T-helper 1 cell (primary cell): ENCODE data around the gene PIEZO2.
"Not testable (repeated sequence)": the region's sequence is repeated elsewhere in the genome, so short reads cannot be mapped to it uniquely, and the experiment has no call there.

Experiments used
- DNase-seq, 5 donors: peaks; one replicate each; pipeline ENCODE4 v3.0.0-alpha.2; 2012 to 2020

The PIEZO2 gene

GRCh38 chr18:10890022-10890421 is 259.3 kb downstream of the PIEZO2 start:
- no peak for DNase-seq

- no peak for DNase-seq
Measured at GRCh38 chr18:10878703-10879102, 270.7 kb downstream of the PIEZO2 start.

GRCh38 chr18:10877987-10878386 is 271.4 kb downstream of the PIEZO2 start:
- DNase-seq, result no peak

GRCh38 chr18:10875811-10876210 is 273.6 kb downstream of the PIEZO2 start:
- DNase-seq, result no peak

- DNase-seq, result no peak
Measured at GRCh38 chr18:10872304-10872703, 277.1 kb downstream of the PIEZO2 start.

GRCh38 chr18:10864722-10865121 is 284.6 kb downstream of the PIEZO2 start:
- no peak for DNase-seq

GRCh38 chr18:10863026-10863425 is 286.3 kb downstream of the PIEZO2 start:
- no peak for DNase-seq

GRCh38 chr18:10860928-10861327 is 288.4 kb downstream of the PIEZO2 start:
- DNase-seq, result no peak

- DNase-seq, result no peak
Measured at GRCh38 chr18:10860382-10860781, 289.0 kb downstream of the PIEZO2 start.

GRCh38 chr18:10858477-10858876 is 290.9 kb downstream of the PIEZO2 start:
- no peak for DNase-seq

GRCh38 chr18:10856132-10856531 is 293.2 kb downstream of the PIEZO2 start:
- no peak for DNase-seq

- no peak for DNase-seq
Measured at GRCh38 chr18:10852385-10853303, 296.7 kb downstream of the PIEZO2 start.

- peak in 1 of 5 donors; percentile 13 for DNase-seq
Measured at GRCh38 chr18:10851824-10852319, 297.5 kb downstream of the PIEZO2 start.

GRCh38 chr18:10850840-10851239 is 298.5 kb downstream of the PIEZO2 start:
- no peak for DNase-seq

GRCh38 chr18:10850216-10850615 is 299.2 kb downstream of the PIEZO2 start:
- DNase-seq, result no peak

GRCh38 chr18:10847907-10848306 is 301.5 kb downstream of the PIEZO2 start:
- DNase-seq, result no peak

GRCh38 chr18:10847408-10847790 is 302.0 kb downstream of the PIEZO2 start:
- DNase-seq, result no peak

GRCh38 chr18:10846657-10847407 is 302.5 kb downstream of the PIEZO2 start:
- DNase-seq, result no peak

- DNase-seq, result not testable (repeated sequence)
Measured at GRCh38 chr18:10846035-10846434, 303.3 kb downstream of the PIEZO2 start.

GRCh38 chr18:10843565-10843964 is 305.8 kb downstream of the PIEZO2 start:
- no peak for DNase-seq

- no peak for DNase-seq
Measured at GRCh38 chr18:10842861-10843260, 306.5 kb downstream of the PIEZO2 start.

GRCh38 chr18:10842371-10842770 is 307.0 kb downstream of the PIEZO2 start:
- no peak for DNase-seq

- DNase-seq, result no peak
Measured at GRCh38 chr18:10841203-10841602, 308.2 kb downstream of the PIEZO2 start.

- DNase-seq, result no peak
Measured at GRCh38 chr18:10840743-10841142, 308.6 kb downstream of the PIEZO2 start.
